K562 (cell line): ENCODE data around the gene AIF1. TPM values are rescaled to one million over a fixed set of nuclear protein-coding genes. Genes with fewer than 3 reads are reported as not detected.
A peak's percentile ranks its signal among the peaks of the same experiment; 100 is the strongest.

Source experiments
- DEAF1 ChIP-seq: fragments of 450-650 bp; formaldehyde crosslinking; IDR thresholded peaks from 2 replicates; pipeline ENCODE4 v1.4.0; 2020; ENCODE audit warnings: mild to moderate bottlenecking, moderate library complexity
- HOXB6 ChIP-seq: fragments of 250-450 bp; sonication (Bioruptor Pico); IDR thresholded peaks from 2 replicates; pipeline ENCODE4 v1.5.1; 2022; ENCODE audit warnings: mild to moderate bottlenecking, borderline replicate concordance
- JUND ChIP-seq, 2 experiments: IDR thresholded peaks; 2 replicates in 1 of 2; 3 replicates in 1 of 2; pipeline ENCODE4 v1.6.1; 2011; ENCODE audit warnings: borderline replicate concordance in 2 of 2, low read depth in 2 of 2, low read length in 2 of 2, improper control_type of control experiment in 1 of 2, missing biosample characterization in 1 of 2, missing genetic modification characterization in 1 of 2, missing genetic modification reagents in 1 of 2
- KLF6 ChIP-seq: fragments of 250-450 bp; sonication (Bioruptor Pico); IDR thresholded peaks from 2 replicates; pipeline ENCODE4 v1.4.0; 2020; ENCODE audit warnings: mild to moderate bottlenecking, moderate library complexity, borderline replicate concordance
- NONO ChIP-seq, 2 experiments: fragments of 200-400 bp in 1 of 2; fragments of 450-650 bp in 1 of 2; formaldehyde crosslinking in 1 of 2; IDR thresholded peaks; 2 replicates each; pipeline ENCODE4 v1.6.1; 2017; ENCODE audit warnings: low read depth in 2 of 2, mild to moderate bottlenecking in 2 of 2, moderate library complexity in 2 of 2, low read length in 1 of 2
- PPARD ChIP-seq: fragments of 250-450 bp; sonication (Bioruptor Pico); IDR thresholded peaks from 2 replicates; pipeline ENCODE4 v1.8.0; 2022; ENCODE audit warnings: inconsistent platforms, mild to moderate bottlenecking, moderate library complexity
- RBM25 ChIP-seq: fragments of 200-400 bp; formaldehyde crosslinking; IDR thresholded peaks from 2 replicates; pipeline ENCODE4 v1.6.1; 2018; ENCODE audit warnings: low read length, low read depth, moderate library complexity; ENCODE audit not compliant: severe bottlenecking
- SRSF1 ChIP-seq: fragments of 200-400 bp; formaldehyde crosslinking; IDR thresholded peaks from 2 replicates; pipeline ENCODE4 v1.6.1; 2017; ENCODE audit warnings: mild to moderate bottlenecking, low read depth, low read length, moderate library complexity
- TRIM24 ChIP-seq, 2 experiments: fragments of 450-650 bp; IDR thresholded peaks; 2 replicates each; pipeline ENCODE4 v1.6.1; 2016
- ZNF133 ChIP-seq: fragments of 250-450 bp; sonication (Bioruptor Pico); IDR thresholded peaks from 2 replicates; pipeline ENCODE4 v1.4.0; 2020; ENCODE audit warnings: mild to moderate bottlenecking
- ZNF436 ChIP-seq: fragments of 250-450, 450-650 bp; sonication (Bioruptor Pico); formaldehyde crosslinking; IDR thresholded peaks from 2 replicates; pipeline ENCODE4 v1.7.0; 2020; ENCODE audit warnings: mild to moderate bottlenecking
- ZNF518B ChIP-seq: fragments of 250-450 bp; sonication (Bioruptor Pico); IDR thresholded peaks from 2 replicates; pipeline ENCODE4 v1.5.0; 2021; ENCODE audit warnings: mild to moderate bottlenecking, moderate library complexity
- polyA plus RNA-seq, 8 experiments: library from polyadenylated mRNA; depleted of rRNA in 4 of 8; stranded (reverse) in 5 of 8; unstranded in 3 of 8; fragments of >200 nt; fragmentation: Nextera tagmentation in 2 of 8; fragmentation: Illumina TruSeq in 1 of 8; extraction: Ambion mirVana in 2 of 8; extraction: Trizol in 1 of 8; gene quantifications; 2 replicates each; pipeline versions ENCODE4 v1.2.1 to v1.2.3, GENCODE V29; 2011 to 2014; ENCODE audit warnings: inconsistent platforms in 1 of 8, missing spikeins in 1 of 8
- total RNA-seq, 7 experiments: library from RNA; depleted of rRNA in 6 of 7; stranded (reverse); fragments of >200 nt in 6 of 7; fragmentation: Illumina TruSeq in 2 of 7; extraction: Trizol in 2 of 7; gene quantifications; 2 replicates each; pipeline versions ENCODE4 v1.2.1 to v1.2.3, GENCODE V29; 2011 to 2021; ENCODE audit warnings: low replicate concordance in 1 of 7
- TF ChIP-seq, protein P1 (sequence below): fragments of 150-350 bp; conservative IDR thresholded peaks from 2 replicates; pipeline ENCODE4 v1.6.1; 2014; ENCODE audit warnings: low read length
- TF ChIP-seq, protein P2 (sequence below): fragments of 450-650 bp; IDR thresholded peaks from 2 replicates; pipeline ENCODE4 v1.6.1; 2018; ENCODE audit not compliant: partially characterized antibody

The AIF1 gene
- total and polyA plus RNA-seq, 9 of the 15 experiments (the other 6 are each of a cell fraction or from before 2014, with no cell fraction given), result 9.4 to 33.4 (median 19.4) TPM

- TF ChIP-seq, protein P1, sequence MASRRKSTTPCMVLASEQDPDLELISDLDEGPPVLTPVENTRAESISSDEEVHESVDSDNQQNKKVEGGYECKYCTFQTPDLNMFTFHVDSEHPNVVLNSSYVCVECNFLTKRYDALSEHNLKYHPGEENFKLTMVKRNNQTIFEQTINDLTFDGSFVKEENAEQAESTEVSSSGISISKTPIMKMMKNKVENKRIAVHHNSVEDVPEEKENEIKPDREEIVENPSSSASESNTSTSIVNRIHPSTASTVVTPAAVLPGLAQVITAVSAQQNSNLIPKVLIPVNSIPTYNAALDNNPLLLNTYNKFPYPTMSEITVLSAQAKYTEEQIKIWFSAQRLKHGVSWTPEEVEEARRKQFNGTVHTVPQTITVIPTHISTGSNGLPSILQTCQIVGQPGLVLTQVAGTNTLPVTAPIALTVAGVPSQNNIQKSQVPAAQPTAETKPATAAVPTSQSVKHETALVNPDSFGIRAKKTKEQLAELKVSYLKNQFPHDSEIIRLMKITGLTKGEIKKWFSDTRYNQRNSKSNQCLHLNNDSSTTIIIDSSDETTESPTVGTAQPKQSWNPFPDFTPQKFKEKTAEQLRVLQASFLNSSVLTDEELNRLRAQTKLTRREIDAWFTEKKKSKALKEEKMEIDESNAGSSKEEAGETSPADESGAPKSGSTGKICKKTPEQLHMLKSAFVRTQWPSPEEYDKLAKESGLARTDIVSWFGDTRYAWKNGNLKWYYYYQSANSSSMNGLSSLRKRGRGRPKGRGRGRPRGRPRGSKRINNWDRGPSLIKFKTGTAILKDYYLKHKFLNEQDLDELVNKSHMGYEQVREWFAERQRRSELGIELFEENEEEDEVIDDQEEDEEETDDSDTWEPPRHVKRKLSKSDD, result no peak; the same call in 1 of the 2 replicates
- TF ChIP-seq, protein P2, sequence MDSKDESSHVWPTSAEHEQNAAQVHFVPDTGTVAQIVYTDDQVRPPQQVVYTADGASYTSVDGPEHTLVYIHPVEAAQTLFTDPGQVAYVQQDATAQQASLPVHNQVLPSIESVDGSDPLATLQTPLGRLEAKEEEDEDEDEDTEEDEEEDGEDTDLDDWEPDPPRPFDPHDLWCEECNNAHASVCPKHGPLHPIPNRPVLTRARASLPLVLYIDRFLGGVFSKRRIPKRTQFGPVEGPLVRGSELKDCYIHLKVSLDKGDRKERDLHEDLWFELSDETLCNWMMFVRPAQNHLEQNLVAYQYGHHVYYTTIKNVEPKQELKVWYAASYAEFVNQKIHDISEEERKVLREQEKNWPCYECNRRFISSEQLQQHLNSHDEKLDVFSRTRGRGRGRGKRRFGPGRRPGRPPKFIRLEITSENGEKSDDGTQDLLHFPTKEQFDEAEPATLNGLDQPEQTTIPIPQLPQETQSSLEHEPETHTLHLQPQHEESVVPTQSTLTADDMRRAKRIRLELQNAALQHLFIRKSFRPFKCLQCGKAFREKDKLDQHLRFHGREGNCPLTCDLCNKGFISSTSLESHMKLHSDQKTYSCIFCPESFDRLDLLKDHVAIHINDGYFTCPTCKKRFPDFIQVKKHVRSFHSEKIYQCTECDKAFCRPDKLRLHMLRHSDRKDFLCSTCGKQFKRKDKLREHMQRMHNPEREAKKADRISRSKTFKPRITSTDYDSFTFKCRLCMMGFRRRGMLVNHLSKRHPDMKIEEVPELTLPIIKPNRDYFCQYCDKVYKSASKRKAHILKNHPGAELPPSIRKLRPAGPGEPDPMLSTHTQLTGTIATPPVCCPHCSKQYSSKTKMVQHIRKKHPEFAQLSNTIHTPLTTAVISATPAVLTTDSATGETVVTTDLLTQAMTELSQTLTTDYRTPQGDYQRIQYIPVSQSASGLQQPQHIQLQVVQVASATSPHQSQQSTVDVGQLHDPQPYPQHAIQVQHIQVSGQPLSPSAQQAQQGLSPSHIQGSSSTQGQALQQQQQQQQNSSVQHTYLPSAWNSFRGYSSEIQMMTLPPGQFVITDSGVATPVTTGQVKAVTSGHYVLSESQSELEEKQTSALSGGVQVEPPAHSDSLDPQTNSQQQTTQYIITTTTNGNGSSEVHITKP, result peak; percentile 27
- TF ChIP-seq PPARD (CRISPR knock-in tag), result no peak
- TF ChIP-seq ZNF518B (CRISPR knock-in tag), result no peak
- no peak for TF ChIP-seq JUND (IDR thresholded peaks at IDR 0.05; ENCODE audit: borderline replicate concordance, low read depth, low read length)
- TF ChIP-seq JUND (tag; IDR thresholded peaks at IDR 0.05; ENCODE audit: borderline replicate concordance, low read depth, low read length), result no peak
- no peak for TF ChIP-seq HOXB6 (CRISPR knock-in tag)
- TF ChIP-seq SRSF1, result no peak
- 0 out of 2 replicates have a peak, but pooled peaks have one; percentile 26 for TF ChIP-seq ZNF133
- no peak for TF ChIP-seq ZNF436 (CRISPR knock-in tag)
- TF ChIP-seq NONO (IDR thresholded peaks at IDR 0.05; ENCODE audit: low read depth in 2 of 2, low read length in 1 of 2), result peak; percentile 80 to 87; a peak in 3 of 4 replicates
- TF ChIP-seq KLF6, result peak; percentile 86; the same call in 1 of the 2 replicates
- TF ChIP-seq TRIM24 (IDR thresholded peaks at IDR 0.05), result peak in 1 of 2 experiments; percentile 41; a peak in 1 of 4 replicates
- peak; percentile 32; the same call in 1 of the 2 replicates for TF ChIP-seq DEAF1 (CRISPR knock-in tag)
- TF ChIP-seq RBM25, result no peak
Measured at GRCh38 chr6:31620586-31621319, 5.7 kb downstream of the AIF1 start, which contains the start of gene PRRC2A (continued).
